ENCODE data around the gene ABCG1. TPM values are rescaled to one million over a fixed set of nuclear protein-coding genes. Genes with fewer than 3 reads are reported as not detected.

The ABCG1 gene
- total and polyA plus RNA-seq, 2 experiments from 2014 or later = 1.3 to 4.4 TPM

- no peak for TF ChIP-seq CTCF (conservative IDR thresholded peaks at IDR 0.05; ENCODE audit: low read depth in 2 of 2)
Measured at GRCh38 chr21:42343556-42343955, 124.6 kb downstream of the ABCG1 start (continued).

- no peaks in the 10 kb centered on the region for H3K36me3 Mint-ChIP-seq (ENCODE audit: low read depth)
- H3K4me3 Mint-ChIP-seq = no peak overlapping the region
- peaks cover 13% of the 10 kb centered on the region for H3K27me3 Mint-ChIP-seq (ENCODE audit: insufficient read depth, low read depth, poor library complexity)
- no peaks in the 10 kb centered on the region for H3K4me1 ChIP-seq (ENCODE audit: insufficient read depth)
- H3K27me3 ChIP-seq (ENCODE audit: insufficient read depth) = no peaks in the 10 kb centered on the region
- no peak for TF ChIP-seq CREB1 (CRISPR knock-in tag; IDR thresholded peaks at IDR 0.05; ENCODE audit: low read depth)
- no peaks in the 10 kb centered on the region for H4K20me1 ChIP-seq (replicated peaks; ENCODE audit: insufficient read depth)
- no peaks in the 10 kb centered on the region; the same call in 2 of the 3 replicates for H3K4me1 Mint-ChIP-seq
- DNase-seq (ENCODE audit: low spot score) (no peak), ATAC-seq (no peak)
- H3K79me2 ChIP-seq (replicated peaks; ENCODE audit: insufficient read depth) = no peaks in the 10 kb centered on the region
- no peak overlapping the region for H3K4me3 ChIP-seq
- no peak overlapping the region for H2AFZ ChIP-seq
- H3K4me2 ChIP-seq = no peak overlapping the region
- no peaks in the 10 kb centered on the region for H3K9me2 ChIP-seq (ENCODE audit: insufficient read depth)
- H3K27ac ChIP-seq (ENCODE audit: low read depth) = no peak overlapping the region
- no peaks in the 10 kb centered on the region for H3K9me3 Mint-ChIP-seq
- H3F3A ChIP-seq (replicated peaks; ENCODE audit: low read depth) = no peaks in the 10 kb centered on the region
- H3K36me3 ChIP-seq (ENCODE audit: insufficient read depth) = no peaks in the 10 kb centered on the region
- H3K27ac Mint-ChIP-seq = no peak overlapping the region
Measured at GRCh38 chr21:42343963-42344510, 125.1 kb downstream of the ABCG1 start.

GRCh38 chr21:42344631-42345030 is 125.7 kb downstream of the ABCG1 start:
- DNase-seq (ENCODE audit: low spot score) (no peak), ATAC-seq (no peak)
- H3K27me3 Mint-ChIP-seq (ENCODE audit: insufficient read depth, low read depth, poor library complexity) = peaks cover 13% of the 10 kb centered on the region
- no peak overlapping the region for H2AFZ ChIP-seq
- no peaks in the 10 kb centered on the region for H3K9me2 ChIP-seq (ENCODE audit: insufficient read depth)
- no peaks in the 10 kb centered on the region for H4K20me1 ChIP-seq (replicated peaks; ENCODE audit: insufficient read depth)
- H3K4me1 Mint-ChIP-seq = no peaks in the 10 kb centered on the region; the same call in 2 of the 3 replicates
- no peaks in the 10 kb centered on the region for H3K79me2 ChIP-seq (replicated peaks; ENCODE audit: insufficient read depth)
- no peaks in the 10 kb centered on the region for H3K4me1 ChIP-seq (ENCODE audit: insufficient read depth)
- H3K27me3 ChIP-seq (ENCODE audit: insufficient read depth) = no peaks in the 10 kb centered on the region
- H3K27ac Mint-ChIP-seq = no peak overlapping the region
- no peaks in the 10 kb centered on the region for H3K9me3 Mint-ChIP-seq
- no peaks in the 10 kb centered on the region for H3K36me3 ChIP-seq (ENCODE audit: insufficient read depth)
- H3K4me2 ChIP-seq = no peak overlapping the region
- no peak overlapping the region for H3K4me3 Mint-ChIP-seq
- H3F3A ChIP-seq (replicated peaks; ENCODE audit: low read depth) = no peaks in the 10 kb centered on the region
- no peaks in the 10 kb centered on the region for H3K36me3 Mint-ChIP-seq (ENCODE audit: low read depth)
- no peak overlapping the region for H3K4me3 ChIP-seq
- H3K27ac ChIP-seq (ENCODE audit: low read depth) = no peak overlapping the region
- TF ChIP-seq CREB1 (CRISPR knock-in tag; IDR thresholded peaks at IDR 0.05; ENCODE audit: low read depth) (no peak), STAT1 (IDR thresholded peaks at IDR 0.05; ENCODE audit: unreplicated experiment) (no peak), JUNB (IDR thresholded peaks at IDR 0.05; ENCODE audit: unreplicated experiment) (no peak), NANOG (IDR thresholded peaks at IDR 0.05; ENCODE audit: borderline replicate concordance) (no peak), POLR2AphosphoS5 (IDR thresholded peaks at IDR 0.05; ENCODE audit: low read depth) (no peak), EZH2 (IDR thresholded peaks at IDR 0.05; ENCODE audit: low read depth, unreplicated experiment) (no peak), CTCF (conservative IDR thresholded peaks at IDR 0.05; ENCODE audit: low read depth in 2 of 2) (no peak), ETS1 (IDR thresholded peaks at IDR 0.05) (no peak), ZNF114 (CRISPR knock-in tag; IDR thresholded peaks at IDR 0.05) (no peak), EZH2phosphoT487 (IDR thresholded peaks at IDR 0.05; ENCODE audit: unreplicated experiment) (no peak), REST (IDR thresholded peaks at IDR 0.05; ENCODE audit: unreplicated experiment) (no peak)

Measured in GM23338 (cell line).